Left lung (tissue), 10 donors: ENCODE data around the gene SYNE2. TPM values are rescaled to one million over a fixed set of nuclear protein-coding genes. Genes with fewer than 3 reads are reported as not detected.

ENCODE experiments used
- ATAC-seq: fragments of 200-7000 bp; cut with Tn5 transposase; one replicate; pipeline ENCODE4 v1.9.1; 2020; ENCODE audit warnings: moderate library complexity
- DNase-seq, 4 donors: peaks; one replicate each; pipeline ENCODE4 v3.0.0-alpha.2; 2013 to 2020
- H3K27ac ChIP-seq, 2 donors: fragments of 200-600 bp; sonication (generic) in 1 of 2; one replicate each; pipeline versions ENCODE4 v1.5.0 to v1.8.0; 2020 to 2021
- H3K27me3 ChIP-seq, 2 donors: fragments of 200-600 bp; sonication (generic) in 1 of 2; one replicate each; pipeline versions ENCODE4 v1.5.0 to v1.8.0; 2020 to 2021
- H3K36me3 ChIP-seq, 2 donors: fragments of 200-600 bp; sonication (generic) in 1 of 2; one replicate each; pipeline versions ENCODE4 v1.5.0 to v1.8.0; 2020 to 2021
- H3K4me1 ChIP-seq, 2 donors: fragments of 200-600 bp; one replicate each; pipeline ENCODE4 v1.8.0; 2021
- H3K4me3 ChIP-seq, 2 donors: fragments of 200-600 bp; sonication (generic) in 1 of 2; one replicate each; pipeline versions ENCODE4 v1.5.0 to v1.8.0; 2020 to 2021; ENCODE audit warnings: mild to moderate bottlenecking in 1 of 2
- H3K9me3 ChIP-seq, 2 donors: fragments of 200-600 bp; sonication (generic) in 1 of 2; one replicate each; pipeline versions ENCODE4 v1.5.0 to v1.8.0; 2020 to 2021
- CTCF ChIP-seq, 2 donors: fragments of 200-600 bp; sonication (generic) in 1 of 2; IDR thresholded peaks; one replicate each; pipeline versions ENCODE4 v1.5.0 to v1.8.0; 2021; ENCODE audit warnings: antibody characterized with exemption in 2 of 2
- intact Hi-C, 2 donors: fragments of 100-400 bp; cut with DNase I; formaldehyde crosslinking; loops; one replicate each; pipeline versions ENCODE4 v1.11.2 to v1.14.2; 2022
- polyA plus RNA-seq, 6 donors: library from polyadenylated mRNA; unstranded; fragments of 120-200 nt; gene quantifications; one replicate each; pipeline ENCODE4 v1.2.1, GENCODE V29; 2013; ENCODE audit not compliant: insufficient read length in 6 of 6
- total RNA-seq, 2 donors: library from RNA; stranded (reverse); fragmentation: NEBNext Ultra II Directional; extraction: Animal tissue kit (Norgen Biotek cat#: 25700); gene quantifications; one replicate each; pipeline ENCODE4 v1.2.1, GENCODE V29; 2021
- donor health status: DM: no; HTN: yes; CAD: no.
- donor health status: DM: no; HTN: no; CAD: no.

The SYNE2 gene
- total and polyA plus RNA-seq, 8 donors: 59.6 to 109 (median 88.5) TPM

DNA sequence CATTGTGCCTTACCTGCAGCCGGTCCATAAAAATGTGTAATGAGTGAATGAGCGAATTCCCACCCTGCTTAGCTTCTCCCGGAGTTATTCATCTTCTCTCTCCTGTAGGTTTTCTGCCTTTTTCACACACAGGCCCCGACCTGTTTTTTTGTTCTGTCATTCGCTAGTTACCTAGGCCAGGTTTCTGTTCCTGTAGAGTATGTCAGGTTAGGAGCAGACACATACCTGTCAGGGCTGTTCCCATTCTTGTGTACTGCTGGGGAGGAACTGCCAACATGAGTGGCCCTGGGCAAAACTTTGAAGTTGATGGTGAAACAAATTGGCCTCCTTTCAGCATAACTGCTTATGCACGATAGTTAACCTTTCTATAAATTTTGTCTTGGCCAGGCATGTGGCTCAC lies 140.1 kb downstream of the SYNE2 start:
- Histone ChIP-seq H3K4me3 (no peak overlapping the region), H3K4me1 (no peaks in the 10 kb centered on the region), H3K9me3 (no peaks in the 10 kb centered on the region), H3K27me3 (no peaks in the 10 kb centered on the region), H3K27ac (no peak overlapping the region), H3K36me3 (peaks cover 0 to 32% of the 10 kb centered on the region in 2 donors)
- DNase-seq (no peak), ATAC-seq (no peak)
- intact Hi-C loops: no loop called here
- TF ChIP-seq CTCF (IDR thresholded peaks at IDR 0.05): no peak

- Histone ChIP-seq H3K27ac (no peak overlapping the region), H3K9me3 (no peaks in the 10 kb centered on the region), H3K4me1 (no peaks in the 10 kb centered on the region), H3K27me3 (no peaks in the 10 kb centered on the region), H3K4me3 (no peak overlapping the region), H3K36me3 (peaks cover 0 to 43% of the 10 kb centered on the region in 2 donors)
- peak in 1 of 4 donors; percentile 8 for DNase-seq
- no peak for TF ChIP-seq CTCF (IDR thresholded peaks at IDR 0.05)
- intact Hi-C loops: no loop called here
- no peak for ATAC-seq
Measured at GRCh38 chr14:63993992-63994391, 141.2 kb downstream of the SYNE2 start.

GRCh38 chr14:63995285-63995684 lies 142.5 kb downstream of the SYNE2 start:
- ATAC-seq (no peak), DNase-seq (no peak)
- no peaks in the 10 kb centered on the region for H3K9me3 ChIP-seq
- H3K36me3 ChIP-seq: peaks cover 0 to 56% of the 10 kb centered on the region in 2 donors
- no peaks in the 10 kb centered on the region for H3K27me3 ChIP-seq
- no peaks in the 10 kb centered on the region for H3K4me1 ChIP-seq
- no peak overlapping the region for H3K4me3 ChIP-seq
- intact Hi-C loops: no loop called here
- H3K27ac ChIP-seq: no peak overlapping the region
- TF ChIP-seq CTCF (IDR thresholded peaks at IDR 0.05): no peak

GRCh38 chr14:63996016-63996415 lies 143.2 kb downstream of the SYNE2 start:
- H3K9me3 ChIP-seq: no peaks in the 10 kb centered on the region
- intact Hi-C loops: no loop called here
- H3K27me3 ChIP-seq: no peaks in the 10 kb centered on the region
- no peak overlapping the region for H3K27ac ChIP-seq
- no peaks in the 10 kb centered on the region for H3K4me1 ChIP-seq
- no peak overlapping the region for H3K4me3 ChIP-seq
- peaks cover 0 to 63% of the 10 kb centered on the region in 2 donors for H3K36me3 ChIP-seq
- ATAC-seq (no peak), DNase-seq (no peak)
- no peak for TF ChIP-seq CTCF (IDR thresholded peaks at IDR 0.05)

DNA sequence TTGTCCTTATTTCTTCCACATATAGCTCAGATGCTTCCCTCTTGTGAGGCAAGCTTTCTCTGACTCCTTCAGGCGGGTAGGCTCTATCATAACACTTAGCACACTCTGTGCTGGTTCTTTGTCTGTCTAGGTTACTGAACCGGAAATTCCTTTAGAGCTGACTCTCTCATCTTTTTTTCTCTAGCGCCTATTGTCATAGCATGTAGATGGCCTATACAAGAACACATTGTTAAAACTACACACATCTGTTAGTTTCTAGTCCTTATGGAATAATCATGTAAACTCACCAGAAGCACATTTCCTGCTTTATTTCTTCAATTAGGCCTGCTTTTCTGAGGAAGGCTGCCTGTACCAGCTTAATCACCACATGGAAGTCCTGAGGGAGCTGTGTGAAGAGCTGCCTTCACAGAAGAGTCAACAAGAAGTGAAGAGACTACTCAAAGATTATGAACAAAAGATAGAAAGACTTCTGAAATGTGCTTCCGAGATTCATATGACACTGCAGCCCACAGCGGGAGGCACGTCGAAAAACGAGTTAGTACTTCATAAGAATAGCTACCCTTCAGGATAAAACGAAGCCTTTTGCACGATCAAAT lies 143.9 kb downstream of the SYNE2 start:
- peaks cover 0 to 60% of the 10 kb centered on the region in 2 donors for H3K36me3 ChIP-seq

More for the DNA sequence above, 143.9 kb downstream of the SYNE2 start:
- intact Hi-C loops: no loop called here
- H3K9me3 ChIP-seq: no peaks in the 10 kb centered on the region
- DNase-seq: no peak
- no peaks in the 10 kb centered on the region for H3K27me3 ChIP-seq
- TF ChIP-seq CTCF (IDR thresholded peaks at IDR 0.05): no peak
- no peak overlapping the region for H3K4me3 ChIP-seq
- no peak overlapping the region for H3K27ac ChIP-seq
- ATAC-seq: no peak
- no peaks in the 10 kb centered on the region for H3K4me1 ChIP-seq
